Measurements from ENCODE around the gene CD7. TPM values are rescaled to one million over a fixed set of nuclear protein-coding genes. Genes with fewer than 3 reads are reported as not detected.
A peak's percentile ranks its signal among the peaks of the same experiment; 100 is the strongest.

Gene CD7
- total and polyA plus RNA-seq, 2 donors (not counting 3 experiments of a cell fraction or from before 2014, with no cell fraction given) = not detected

GRCh38 chr17:82281502-82282238 is 35.7 kb downstream of the CD7 start:
- TF ChIP-seq MAX (IDR thresholded peaks at IDR 0.05; ENCODE audit: insufficient read depth, insufficient read length) = no peak
- no peak for TF ChIP-seq MYC (IDR thresholded peaks at IDR 0.05; ENCODE audit: low read depth, low read length)
- TF ChIP-seq POLR2A (IDR thresholded peaks at IDR 0.05; ENCODE audit: low read depth, low read length) = no peak
- no peak for TF ChIP-seq EZH2 (IDR thresholded peaks at IDR 0.05; ENCODE audit: borderline replicate concordance, low read depth, low read length, severe bottlenecking)
- no peak for TF ChIP-seq POLR2AphosphoS5 (IDR thresholded peaks at IDR 0.05; ENCODE audit: insufficient read depth, low read depth, low read length)
- no peak for TF ChIP-seq CTCF (IDR thresholded peaks at IDR 0.05; ENCODE audit: extremely low read depth in 1 of 2, insufficient read depth in 1 of 2, low read depth in 1 of 2, low read length in 2 of 2)
- no peak for TF ChIP-seq GATA2 (IDR thresholded peaks at IDR 0.05; ENCODE audit: insufficient read depth, insufficient read length, low read depth, low read length)
- TF ChIP-seq JUN (IDR thresholded peaks at IDR 0.05; ENCODE audit: borderline replicate concordance, insufficient read depth, insufficient read length, low read depth) = no peak
- no peak for TF ChIP-seq FOS (IDR thresholded peaks at IDR 0.05; ENCODE audit: borderline replicate concordance, insufficient read depth, low read length)
- intact Hi-C loops (cut with micrococcal nuclease) (no loop called here), dilution Hi-C loops (cut with MboI; ENCODE audit: extremely low pct_ligation_motif_present, low sequenced_read_pairs) (no loop called here)
- ChIA-PET CTCF (no interaction called here), POLR2A (no interaction called here)
- Histone ChIP-seq H3K9me3 (replicated peaks; ENCODE audit: control insufficient read depth, insufficient read depth, low read length) (no peaks in the 10 kb centered on the region), H3K36me3 (ENCODE audit: control insufficient read depth in 2 of 2, extremely low read depth in 1 of 2, insufficient read depth in 2 of 2, low read length in 2 of 2) (no peaks in the 10 kb centered on the region), H3K27ac (ENCODE audit: insufficient read depth, low read depth, low read length) (no peak overlapping the region), H3K4me3 (replicated peaks in 1 of 3; ENCODE audit: insufficient read depth in 1 of 3, low read depth in 1 of 3, low read length in 3 of 3) (no peak overlapping the region), H3K27me3 (ENCODE audit: control insufficient read depth in 2 of 2, insufficient read depth in 2 of 2, low read length in 2 of 2) (no peaks in the 10 kb centered on the region), H3K4me1 (ENCODE audit: control insufficient read depth, extremely low read depth, insufficient read depth, low read length) (peaks cover 8% of the 10 kb centered on the region), H3K79me2 (ENCODE audit: control insufficient read depth, insufficient read depth, low read length) (no peaks in the 10 kb centered on the region), H3K9ac (replicated peaks; ENCODE audit: extremely low read depth, insufficient read depth, low read length) (no peak overlapping the region), H3K9me1 (replicated peaks; ENCODE audit: control insufficient read depth, extremely low read depth, insufficient read depth, low read length) (no peaks in the 10 kb centered on the region), H4K20me1 (replicated peaks; ENCODE audit: control insufficient read depth, extremely low read depth, insufficient read depth, low read length) (no peaks in the 10 kb centered on the region), H2AFZ (ENCODE audit: low read depth, low read length) (no peak overlapping the region), H3K4me2 (ENCODE audit: insufficient read depth, low read length) (no peak overlapping the region)
- FAIRE-seq (peak; percentile 90), DNase-seq (ENCODE audit: low read depth, low spot score) (peak; percentile 29)
- no TSS peak for BruUV-seq (replicated peaks)

Data from endothelial cell of umbilical vein (primary cell).